ENCODE results near the gene LAMTOR5. TPM values are rescaled to one million over a fixed set of nuclear protein-coding genes. Genes with fewer than 3 reads are reported as not detected.

Gene LAMTOR5
- 100 to 1,000 TPM; 130 to 146 TPM for total RNA-seq

- no peak for TF ChIP-seq CTCF (IDR thresholded peaks at IDR 0.05)
- peak within 1 kb of the TSS; percentile 87 for H3K4me3 ChIP-seq
- intact Hi-C loops (cut with DNase I), result loop anchor here (5.0 kb wide), 1 partner anchor 65 kb away; no protein-coding TSS in a partner anchor
These were observed at the start of gene LAMTOR5 for GRCh38 chr1:110407260-110408210. Gene LAMTOR5 (minus strand): TSS chr1:110407694. CDS start chr1:110407620, 74 bp downstream.

GRCh38 chr1:110457206-110457605 lies 49.7 kb upstream of the LAMTOR5 start:
- intact Hi-C loops (cut with DNase I), result loop anchor here (5.0 kb wide), 1 partner anchor 45 kb away; no protein-coding TSS in a partner anchor

More at GRCh38 chr1:110407260-110408210, at the start of gene LAMTOR5:
- DNase-seq, result peak; percentile 97
- H3K27me3 ChIP-seq, result no peaks in the 10 kb centered on the region
- H3K36me3 ChIP-seq, result peaks cover 15% of the 10 kb centered on the region
- H3K9ac ChIP-seq (ENCODE audit: low read depth in 2 of 2, low read length in 2 of 2), result peak within 1 kb of the TSS; percentile 97 to 99
- H3K9me3 ChIP-seq, result no peaks in the 10 kb centered on the region
- H3K4me1 ChIP-seq, result peaks cover 6% of the 10 kb centered on the region
- H3K27ac ChIP-seq, result peak within 1 kb of the TSS; percentile 93

GRCh38 chr1:110455151-110455550 lies 47.7 kb upstream of the LAMTOR5 start:
- intact Hi-C loops (cut with DNase I), result loop anchor here (5.0 kb wide), 1 partner anchor 43 kb away; no protein-coding TSS in a partner anchor
- Histone ChIP-seq H3K9me3 (no peaks in the 10 kb centered on the region), H3K4me1 (no peaks in the 10 kb centered on the region), H3K9ac (ENCODE audit: low read depth in 2 of 2, low read length in 2 of 2) (no peak overlapping the region), H3K36me3 (no peaks in the 10 kb centered on the region), H3K27me3 (no peaks in the 10 kb centered on the region), H3K4me3 (no peak overlapping the region), H3K27ac (no peak overlapping the region)
- TF ChIP-seq CTCF (IDR thresholded peaks at IDR 0.05), result no peak
- no peak for DNase-seq

More at GRCh38 chr1:110457206-110457605, 49.7 kb upstream of the LAMTOR5 start:
- TF ChIP-seq CTCF (IDR thresholded peaks at IDR 0.05), result no peak
- H3K4me3 ChIP-seq, result no peak overlapping the region
- DNase-seq, result no peak
- no peaks in the 10 kb centered on the region for H3K27me3 ChIP-seq
- H3K36me3 ChIP-seq, result no peaks in the 10 kb centered on the region
- no peak overlapping the region for H3K27ac ChIP-seq
- H3K9me3 ChIP-seq, result no peaks in the 10 kb centered on the region
- no peaks in the 10 kb centered on the region for H3K4me1 ChIP-seq
- H3K9ac ChIP-seq (ENCODE audit: low read depth in 2 of 2, low read length in 2 of 2), result no peak overlapping the region

DNA sequence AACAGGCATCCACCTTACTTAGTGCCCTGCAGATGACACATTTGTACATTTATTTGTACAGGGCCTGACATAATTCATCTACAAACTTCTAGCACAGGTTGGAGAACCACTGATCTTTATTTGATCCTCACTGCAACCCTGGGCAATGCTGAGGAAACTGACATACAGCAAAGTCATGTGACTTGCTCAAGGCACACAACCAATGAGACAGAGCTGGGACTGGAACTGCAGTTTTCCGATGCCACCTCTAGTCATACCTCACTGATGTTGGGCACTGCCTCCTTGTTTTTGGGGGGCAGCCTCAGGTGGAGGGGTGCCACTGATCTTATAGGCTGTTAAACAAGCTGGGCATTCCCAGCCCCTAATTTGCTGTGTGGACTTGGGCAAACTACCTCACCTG lies 46.8 kb upstream of the LAMTOR5 start:
- H3K27me3 ChIP-seq, result no peaks in the 10 kb centered on the region
- TF ChIP-seq CTCF (IDR thresholded peaks at IDR 0.05), result no peak
- intact Hi-C loops (cut with DNase I), result loop anchor here (5.0 kb wide), 1 partner anchor 142 kb away; no protein-coding TSS in a partner anchor
- H3K9me3 ChIP-seq, result no peaks in the 10 kb centered on the region
- H3K36me3 ChIP-seq, result no peaks in the 10 kb centered on the region
- no peak for DNase-seq
- no peak overlapping the region for H3K4me3 ChIP-seq
- no peak overlapping the region for H3K27ac ChIP-seq
- no peaks in the 10 kb centered on the region for H3K4me1 ChIP-seq
- no peak overlapping the region for H3K9ac ChIP-seq (ENCODE audit: low read depth in 2 of 2, low read length in 2 of 2)

DNA sequence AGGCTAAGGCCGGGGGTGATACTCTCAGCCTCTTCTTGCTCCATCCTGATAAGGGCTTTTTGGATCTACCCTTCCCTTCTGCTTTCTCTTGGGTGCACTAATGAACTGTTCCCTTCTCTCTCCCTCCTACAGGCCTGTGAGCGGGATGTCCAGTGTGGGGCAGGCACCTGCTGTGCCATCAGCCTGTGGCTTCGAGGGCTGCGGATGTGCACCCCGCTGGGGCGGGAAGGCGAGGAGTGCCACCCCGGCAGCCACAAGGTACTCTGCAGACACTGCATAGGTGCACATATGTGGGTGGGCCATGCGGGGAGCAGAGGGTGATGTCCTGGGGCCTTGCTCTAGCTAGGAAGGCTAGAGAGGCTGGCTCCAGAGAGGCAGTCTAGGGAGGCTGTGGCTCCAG lies 46.3 kb upstream of the LAMTOR5 start:
- no peaks in the 10 kb centered on the region for H3K27me3 ChIP-seq
- H3K4me1 ChIP-seq, result no peaks in the 10 kb centered on the region
- no peak overlapping the region for H3K27ac ChIP-seq
- DNase-seq, result no peak
- H3K36me3 ChIP-seq, result no peaks in the 10 kb centered on the region
- no peak overlapping the region for H3K4me3 ChIP-seq
- H3K9ac ChIP-seq (ENCODE audit: low read depth in 2 of 2, low read length in 2 of 2), result no peak overlapping the region
- intact Hi-C loops (cut with DNase I), result loop anchor here (5.0 kb wide), 1 partner anchor 142 kb away; no protein-coding TSS in a partner anchor
- no peaks in the 10 kb centered on the region for H3K9me3 ChIP-seq
- no peak for TF ChIP-seq CTCF (IDR thresholded peaks at IDR 0.05)
